Activated CD4-positive, alpha-beta T cell treated with anti-CD3 and anti-CD28 coated beads, Interleukin-2, amount 10 ng/mL, durations not matched to agents 7 days and 5 days (primary cell): Measurements from ENCODE around the gene USH1C. TPM values are rescaled to one million over a fixed set of nuclear protein-coding genes. Genes with fewer than 3 reads are reported as not detected.

ENCODE experiments used
- CTCF ChIA-PET: fragments of 350-600 bp; sonication (Branson Sonifier 250); formaldehyde crosslinking; loops from one replicate; lab custom pipeline; 2021; ENCODE audit warnings: antibody characterized with exemption; lab: Charles Lee
- POLR2A ChIA-PET: fragments of 350-600 bp; sonication (Branson Sonifier 250); formaldehyde crosslinking; loops from one replicate; lab custom pipeline; 2021; ENCODE audit warnings: antibody characterized with exemption; lab: Charles Lee
- DNase-seq: peaks from one replicate; pipeline ENCODE4 v3.0.0-alpha.2; 2020
- H3K27ac Mint-ChIP-seq: one replicate; pipeline ENCODE4 v1.8.0; 2021; ENCODE audit warnings: mild to moderate bottlenecking, moderate library complexity, mixed read lengths
- H3K27me3 Mint-ChIP-seq: one replicate; pipeline ENCODE4 v1.8.0; 2021; ENCODE audit warnings: mixed read lengths
- H3K36me3 Mint-ChIP-seq: one replicate; pipeline ENCODE4 v1.8.0; 2021; ENCODE audit warnings: low read depth, mixed read lengths
- H3K4me1 Mint-ChIP-seq: one replicate; pipeline ENCODE4 v1.8.0; 2021; ENCODE audit warnings: mixed read lengths
- H3K4me3 Mint-ChIP-seq: one replicate; pipeline ENCODE4 v1.8.0; 2021; ENCODE audit warnings: mild to moderate bottlenecking, moderate library complexity, mixed read lengths
- H3K9me3 Mint-ChIP-seq: one replicate; pipeline ENCODE4 v1.8.0; 2021; ENCODE audit warnings: mixed read lengths
- total RNA-seq, 2 experiments: library from RNA; stranded (reverse); gene quantifications; one replicate each; pipeline ENCODE4 v1.2.3, GENCODE V29; 2021

The USH1C gene
- total RNA-seq, 2 experiments from 2014 or later = not detected

GRCh38 chr11:17498475-17498874 lies 45.7 kb downstream of the USH1C start:
- Mint-ChIP-seq H3K36me3 (no peaks in the 10 kb centered on the region), H3K27me3 (peaks cover 4% of the 10 kb centered on the region)

GRCh38 chr11:17498058-17498457 lies 46.2 kb downstream of the USH1C start:
- H3K4me3 Mint-ChIP-seq = no peak overlapping the region
- H3K4me1 Mint-ChIP-seq = no peaks in the 10 kb centered on the region
- ChIA-PET POLR2A (no interaction called here), CTCF (interaction anchor here (1.5 kb wide), 1 partner anchor 114 kb away, joined by 3 read pairs; no protein-coding TSS in a partner anchor)
- peaks cover 4% of the 10 kb centered on the region for H3K27me3 Mint-ChIP-seq
- H3K27ac Mint-ChIP-seq = no peak overlapping the region
- H3K36me3 Mint-ChIP-seq = no peaks in the 10 kb centered on the region
- DNase-seq = no peak
- no peaks in the 10 kb centered on the region for H3K9me3 Mint-ChIP-seq

More at GRCh38 chr11:17498475-17498874, 45.7 kb downstream of the USH1C start:
- DNase-seq = no peak
- Mint-ChIP-seq H3K4me1 (no peaks in the 10 kb centered on the region), H3K4me3 (no peak overlapping the region), H3K27ac (no peak overlapping the region), H3K9me3 (no peaks in the 10 kb centered on the region)
- POLR2A ChIA-PET = no interaction called here
- CTCF ChIA-PET = interaction anchor here (1.5 kb wide), 1 partner anchor 114 kb away, joined by 3 read pairs; no protein-coding TSS in a partner anchor

- DNase-seq = no peak
- peaks cover 8% of the 10 kb centered on the region for H3K27me3 Mint-ChIP-seq
- H3K4me1 Mint-ChIP-seq = no peaks in the 10 kb centered on the region
- ChIA-PET CTCF (no interaction called here), POLR2A (no interaction called here)
- H3K4me3 Mint-ChIP-seq = no peak overlapping the region
- H3K36me3 Mint-ChIP-seq = no peaks in the 10 kb centered on the region
- no peaks in the 10 kb centered on the region for H3K9me3 Mint-ChIP-seq
- H3K27ac Mint-ChIP-seq = no peak overlapping the region
Observed at GRCh38 chr11:17496406-17496805, 47.8 kb downstream of the USH1C start.

GRCh38 chr11:17494019-17494418 lies 50.2 kb downstream of the USH1C start:
- Mint-ChIP-seq H3K36me3 (no peaks in the 10 kb centered on the region), H3K4me3 (no peak overlapping the region), H3K27me3 (peaks cover 15% of the 10 kb centered on the region), H3K27ac (no peak overlapping the region), H3K4me1 (no peaks in the 10 kb centered on the region), H3K9me3 (no peaks in the 10 kb centered on the region)
- POLR2A ChIA-PET = no interaction called here
- CTCF ChIA-PET = no interaction called here
- no peak for DNase-seq

- Mint-ChIP-seq H3K27ac (no peak overlapping the region), H3K4me3 (no peak overlapping the region), H3K9me3 (no peaks in the 10 kb centered on the region), H3K4me1 (no peaks in the 10 kb centered on the region), H3K36me3 (no peaks in the 10 kb centered on the region), H3K27me3 (peaks cover 20% of the 10 kb centered on the region)
- ChIA-PET CTCF (no interaction called here), POLR2A (no interaction called here)
- no peak for DNase-seq
Observed at GRCh38 chr11:17490938-17491337, 53.3 kb downstream of the USH1C start.

DNA sequence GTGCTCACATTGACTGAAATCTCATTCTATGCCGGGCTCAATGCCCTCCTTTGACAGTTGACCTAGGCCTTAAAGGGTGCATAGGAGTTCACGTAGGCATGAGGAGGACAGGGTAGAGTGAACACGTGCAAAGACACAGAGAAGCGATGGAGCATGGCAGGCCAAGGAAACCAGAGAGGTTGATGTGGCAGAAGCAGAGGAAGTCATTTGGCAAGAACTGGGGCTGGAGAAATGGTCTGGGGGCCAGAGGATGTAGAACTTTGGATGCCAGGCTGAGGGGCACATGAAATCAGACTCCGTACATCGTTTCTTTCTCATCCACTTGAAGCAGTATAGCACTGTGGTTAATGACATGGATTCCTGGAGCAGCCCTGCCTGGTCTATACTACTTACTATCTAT lies 54.0 kb downstream of the USH1C start:
- no peaks in the 10 kb centered on the region for H3K36me3 Mint-ChIP-seq
- peaks cover 20% of the 10 kb centered on the region for H3K27me3 Mint-ChIP-seq
- no peaks in the 10 kb centered on the region for H3K9me3 Mint-ChIP-seq
- H3K4me1 Mint-ChIP-seq = no peaks in the 10 kb centered on the region
- no peak overlapping the region for H3K27ac Mint-ChIP-seq
- no peak overlapping the region for H3K4me3 Mint-ChIP-seq
- ChIA-PET POLR2A (no interaction called here), CTCF (no interaction called here)
- DNase-seq = no peak

GRCh38 chr11:17489751-17490150 lies 54.5 kb downstream of the USH1C start:
- DNase-seq = no peak

GRCh38 chr11:17488563-17488962 lies 55.7 kb downstream of the USH1C start:
- Mint-ChIP-seq H3K4me3 (no peak overlapping the region), H3K27ac (no peak overlapping the region), H3K4me1 (no peaks in the 10 kb centered on the region), H3K36me3 (no peaks in the 10 kb centered on the region), H3K27me3 (peaks cover 21% of the 10 kb centered on the region), H3K9me3 (peaks cover 2% of the 10 kb centered on the region)
- POLR2A ChIA-PET = no interaction called here
- DNase-seq = no peak
- CTCF ChIA-PET = no interaction called here

More at GRCh38 chr11:17489751-17490150, 54.5 kb downstream of the USH1C start:
- Mint-ChIP-seq H3K27ac (no peak overlapping the region), H3K4me1 (no peaks in the 10 kb centered on the region), H3K4me3 (no peak overlapping the region), H3K9me3 (no peaks in the 10 kb centered on the region), H3K27me3 (peaks cover 20% of the 10 kb centered on the region), H3K36me3 (no peaks in the 10 kb centered on the region)
- ChIA-PET POLR2A (no interaction called here), CTCF (no interaction called here)

DNA sequence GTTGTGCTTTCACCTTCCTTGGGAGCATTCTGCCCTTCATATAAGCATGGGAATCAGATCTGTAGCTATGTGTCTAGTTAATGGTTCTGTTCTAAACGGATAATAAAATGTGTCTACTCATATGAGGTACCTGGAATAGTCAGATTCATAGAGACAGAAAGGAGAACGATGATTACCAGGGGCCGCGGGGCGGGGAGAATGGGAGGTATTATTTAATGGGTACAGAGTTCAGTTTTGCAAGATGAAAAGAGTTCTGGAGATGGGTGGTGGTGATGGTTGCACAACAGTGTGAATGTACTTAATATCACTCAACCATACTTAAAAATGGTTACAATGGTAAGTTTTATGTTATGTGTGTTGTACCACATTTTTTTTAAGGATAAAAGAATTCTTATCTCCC lies 57.6 kb downstream of the USH1C start:
- DNase-seq = no peak
- Mint-ChIP-seq H3K27me3 (peaks cover 19% of the 10 kb centered on the region), H3K4me1 (no peaks in the 10 kb centered on the region), H3K36me3 (no peaks in the 10 kb centered on the region), H3K27ac (no peak overlapping the region), H3K9me3 (peaks cover 4% of the 10 kb centered on the region), H3K4me3 (no peak overlapping the region)
- ChIA-PET CTCF (no interaction called here), POLR2A (no interaction called here)

DNA sequence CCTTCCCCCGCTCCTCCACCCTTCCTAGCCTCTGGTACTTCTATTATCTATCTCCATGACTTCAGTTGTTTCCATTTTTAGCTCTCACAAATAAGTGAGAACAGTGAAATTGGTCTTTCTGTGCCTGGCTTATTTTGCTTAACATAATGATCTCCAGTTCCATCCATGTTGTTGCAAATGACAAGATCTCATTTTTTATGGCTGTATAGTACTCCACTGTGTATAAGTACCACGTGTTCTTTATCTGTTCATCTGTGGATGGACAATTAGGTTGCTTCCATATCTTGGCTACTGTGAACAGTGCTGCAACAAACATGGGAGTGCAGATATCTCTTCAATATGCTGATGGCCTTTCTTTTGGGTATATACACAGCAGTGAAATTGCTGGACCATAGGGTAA lies 60.7 kb downstream of the USH1C start:
- CTCF ChIA-PET = no interaction called here
- no peaks in the 10 kb centered on the region for H3K36me3 Mint-ChIP-seq
- H3K4me1 Mint-ChIP-seq = no peaks in the 10 kb centered on the region
- no peak overlapping the region for H3K4me3 Mint-ChIP-seq
- H3K27me3 Mint-ChIP-seq = peaks cover 35% of the 10 kb centered on the region
- no peak overlapping the region for H3K27ac Mint-ChIP-seq
- no peak for DNase-seq
- peaks cover 4% of the 10 kb centered on the region for H3K9me3 Mint-ChIP-seq
- POLR2A ChIA-PET = no interaction called here

- ChIA-PET CTCF (interaction anchor here (0.5 kb wide), 1 partner anchor 654 kb away, joined by 5 read pairs; no protein-coding TSS in a partner anchor), POLR2A (no interaction called here)
- Mint-ChIP-seq H3K27me3 (peaks cover 46% of the 10 kb centered on the region), H3K9me3 (peaks cover 4% of the 10 kb centered on the region), H3K27ac (no peak overlapping the region), H3K36me3 (no peaks in the 10 kb centered on the region), H3K4me1 (no peaks in the 10 kb centered on the region), H3K4me3 (no peak overlapping the region)
- DNase-seq = no peak
Observed at GRCh38 chr11:17481905-17482304, 62.3 kb downstream of the USH1C start.

DNA sequence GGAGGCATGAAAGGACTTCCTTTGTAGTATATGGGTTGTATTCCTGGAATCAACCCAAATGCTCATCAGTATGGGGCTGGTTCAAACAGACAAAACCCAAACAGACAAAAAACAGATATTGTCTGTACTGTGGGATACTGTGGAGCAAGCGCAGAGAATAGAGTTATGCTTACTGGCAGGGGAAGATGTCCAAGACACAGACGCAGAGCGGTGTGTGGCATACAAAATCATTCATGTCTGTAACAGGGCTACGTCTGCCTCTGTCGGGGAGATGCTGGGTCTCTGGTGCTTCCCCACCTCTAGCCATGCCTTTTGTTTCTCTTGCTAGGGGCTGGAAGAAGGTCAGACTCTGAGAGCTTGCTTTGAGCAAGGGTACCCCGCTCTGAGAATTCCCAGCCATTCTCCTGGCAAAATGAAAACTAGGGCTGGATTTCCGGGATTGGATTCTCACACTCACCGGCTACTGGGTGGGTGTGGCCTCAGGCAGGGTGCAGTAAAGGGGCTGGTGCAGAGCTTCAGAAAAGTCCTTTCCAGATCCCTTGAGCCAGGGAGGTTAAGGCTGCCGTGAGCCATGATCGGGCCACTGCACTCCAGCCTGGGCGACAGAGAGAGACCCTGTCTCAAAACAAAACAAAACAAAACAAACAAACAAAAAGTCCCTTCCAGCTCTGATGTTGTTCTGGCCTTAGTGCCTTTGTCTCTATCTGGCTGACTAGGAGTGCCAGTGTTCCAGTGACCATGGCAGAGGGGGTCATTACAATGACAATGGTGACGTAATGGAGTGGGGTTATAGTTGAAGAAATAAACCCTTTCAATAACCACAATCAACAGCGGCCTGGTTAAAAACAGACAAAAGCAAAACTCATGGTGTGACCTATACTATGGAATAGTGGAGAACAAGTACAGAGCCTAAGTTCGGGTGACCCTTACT lies 64.7 kb downstream of the USH1C start:
- H3K4me1 Mint-ChIP-seq = peaks cover 2% of the 10 kb centered on the region
- POLR2A ChIA-PET = no interaction called here
- CTCF ChIA-PET = no interaction called here
- H3K9me3 Mint-ChIP-seq = peaks cover 4% of the 10 kb centered on the region
- no peak overlapping the region for H3K27ac Mint-ChIP-seq
- H3K36me3 Mint-ChIP-seq = no peaks in the 10 kb centered on the region
- no peak overlapping the region for H3K4me3 Mint-ChIP-seq
- H3K27me3 Mint-ChIP-seq = peaks cover 63% of the 10 kb centered on the region
- no peak for DNase-seq

DNA sequence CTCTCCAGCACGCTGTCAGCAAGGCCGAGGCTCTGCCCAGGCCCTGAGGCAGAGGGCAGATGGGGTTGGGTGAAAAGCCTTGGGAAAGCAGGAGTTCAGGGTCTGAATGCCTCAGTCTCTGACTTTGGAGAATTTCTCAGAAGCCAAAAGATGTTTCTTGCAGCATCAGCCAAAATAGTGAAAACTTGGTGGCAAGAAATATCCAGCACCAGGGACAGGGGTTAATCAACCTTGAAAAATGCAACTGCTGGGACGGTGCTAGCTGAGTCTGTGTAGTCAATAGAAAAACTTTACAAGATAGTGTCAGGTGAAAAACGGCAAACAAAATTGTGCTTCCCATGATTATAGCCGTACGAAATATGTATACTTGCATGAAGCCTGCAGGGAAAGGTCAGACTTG lies 66.1 kb downstream of the USH1C start:
- Mint-ChIP-seq H3K27me3 (peaks cover 74% of the 10 kb centered on the region), H3K27ac (no peak overlapping the region), H3K9me3 (no peaks in the 10 kb centered on the region), H3K4me1 (peaks cover 2% of the 10 kb centered on the region), H3K36me3 (no peaks in the 10 kb centered on the region), H3K4me3 (no peak overlapping the region)
- no peak for DNase-seq
- POLR2A ChIA-PET = no interaction called here
- CTCF ChIA-PET = no interaction called here
